DND-41 (cell line): ENCODE measurements around the gene NRG3.

Experiments used
- EZH2 ChIP-seq: IDR thresholded peaks from 3 replicates; pipeline ENCODE4 v1.6.1; 2012; ENCODE audit warnings: borderline replicate concordance, low read depth, mild to moderate bottlenecking, moderate library complexity, low read length, inconsistent platforms; ENCODE audit not compliant: severe bottlenecking
- TF ChIP-seq, protein P1 (sequence below): IDR thresholded peaks from 2 replicates; pipeline ENCODE4 v1.5.1; 2012; ENCODE audit warnings: borderline replicate concordance, low read length, moderate library complexity, mild to moderate bottlenecking; ENCODE audit not compliant: poor library complexity, severe bottlenecking; ENCODE audit errors: extremely low read depth

- TF ChIP-seq, protein P1, sequence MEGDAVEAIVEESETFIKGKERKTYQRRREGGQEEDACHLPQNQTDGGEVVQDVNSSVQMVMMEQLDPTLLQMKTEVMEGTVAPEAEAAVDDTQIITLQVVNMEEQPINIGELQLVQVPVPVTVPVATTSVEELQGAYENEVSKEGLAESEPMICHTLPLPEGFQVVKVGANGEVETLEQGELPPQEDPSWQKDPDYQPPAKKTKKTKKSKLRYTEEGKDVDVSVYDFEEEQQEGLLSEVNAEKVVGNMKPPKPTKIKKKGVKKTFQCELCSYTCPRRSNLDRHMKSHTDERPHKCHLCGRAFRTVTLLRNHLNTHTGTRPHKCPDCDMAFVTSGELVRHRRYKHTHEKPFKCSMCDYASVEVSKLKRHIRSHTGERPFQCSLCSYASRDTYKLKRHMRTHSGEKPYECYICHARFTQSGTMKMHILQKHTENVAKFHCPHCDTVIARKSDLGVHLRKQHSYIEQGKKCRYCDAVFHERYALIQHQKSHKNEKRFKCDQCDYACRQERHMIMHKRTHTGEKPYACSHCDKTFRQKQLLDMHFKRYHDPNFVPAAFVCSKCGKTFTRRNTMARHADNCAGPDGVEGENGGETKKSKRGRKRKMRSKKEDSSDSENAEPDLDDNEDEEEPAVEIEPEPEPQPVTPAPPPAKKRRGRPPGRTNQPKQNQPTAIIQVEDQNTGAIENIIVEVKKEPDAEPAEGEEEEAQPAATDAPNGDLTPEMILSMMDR: no peak
- TF ChIP-seq EZH2: no peak
These were observed 1033.1 kb downstream of the NRG3 start for GRCh38 chr10:82908096-82908495.
